IMR-90 (cell line): ENCODE results near the gene OSCP1.

ENCODE experiments used
- CTCF ChIP-seq: conservative IDR thresholded peaks from 2 replicates; pipeline ENCODE4 v1.5.1; 2012; ENCODE audit warnings: mild to moderate bottlenecking, low read depth, low read length, improper control_type of control experiment
- TF ChIP-seq, protein P1 (sequence below): fragments of 150-350 bp; IDR thresholded peaks from 2 replicates; pipeline ENCODE4 v1.6.1; 2017; ENCODE audit warnings: mild to moderate bottlenecking, antibody characterized with exemption, low read length, low read depth

GRCh38 chr1:36450270-36450918, at the start of gene OSCP1:
- no peak for TF ChIP-seq CTCF
- TF ChIP-seq, protein P1, sequence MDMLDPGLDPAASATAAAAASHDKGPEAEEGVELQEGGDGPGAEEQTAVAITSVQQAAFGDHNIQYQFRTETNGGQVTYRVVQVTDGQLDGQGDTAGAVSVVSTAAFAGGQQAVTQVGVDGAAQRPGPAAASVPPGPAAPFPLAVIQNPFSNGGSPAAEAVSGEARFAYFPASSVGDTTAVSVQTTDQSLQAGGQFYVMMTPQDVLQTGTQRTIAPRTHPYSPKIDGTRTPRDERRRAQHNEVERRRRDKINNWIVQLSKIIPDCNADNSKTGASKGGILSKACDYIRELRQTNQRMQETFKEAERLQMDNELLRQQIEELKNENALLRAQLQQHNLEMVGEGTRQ: no peak
